HG02642 (cell line): ENCODE measurements around the gene SDHA.
A peak's percentile ranks its signal among the peaks of the same experiment; 100 is the strongest.
"Not testable (repeated sequence)": the region's sequence is repeated elsewhere in the genome, so short reads cannot be mapped to it uniquely, and the experiment has no call there.

Experiments used
- ATAC-seq: cut with Tn5 transposase; IDR thresholded peaks from one replicate; pipeline ENCODE4 v1.9.1; 2021; ENCODE audit warnings: mild to moderate bottlenecking; ENCODE audit not compliant: unreplicated experiment, poor library complexity

Gene SDHA

DNA sequence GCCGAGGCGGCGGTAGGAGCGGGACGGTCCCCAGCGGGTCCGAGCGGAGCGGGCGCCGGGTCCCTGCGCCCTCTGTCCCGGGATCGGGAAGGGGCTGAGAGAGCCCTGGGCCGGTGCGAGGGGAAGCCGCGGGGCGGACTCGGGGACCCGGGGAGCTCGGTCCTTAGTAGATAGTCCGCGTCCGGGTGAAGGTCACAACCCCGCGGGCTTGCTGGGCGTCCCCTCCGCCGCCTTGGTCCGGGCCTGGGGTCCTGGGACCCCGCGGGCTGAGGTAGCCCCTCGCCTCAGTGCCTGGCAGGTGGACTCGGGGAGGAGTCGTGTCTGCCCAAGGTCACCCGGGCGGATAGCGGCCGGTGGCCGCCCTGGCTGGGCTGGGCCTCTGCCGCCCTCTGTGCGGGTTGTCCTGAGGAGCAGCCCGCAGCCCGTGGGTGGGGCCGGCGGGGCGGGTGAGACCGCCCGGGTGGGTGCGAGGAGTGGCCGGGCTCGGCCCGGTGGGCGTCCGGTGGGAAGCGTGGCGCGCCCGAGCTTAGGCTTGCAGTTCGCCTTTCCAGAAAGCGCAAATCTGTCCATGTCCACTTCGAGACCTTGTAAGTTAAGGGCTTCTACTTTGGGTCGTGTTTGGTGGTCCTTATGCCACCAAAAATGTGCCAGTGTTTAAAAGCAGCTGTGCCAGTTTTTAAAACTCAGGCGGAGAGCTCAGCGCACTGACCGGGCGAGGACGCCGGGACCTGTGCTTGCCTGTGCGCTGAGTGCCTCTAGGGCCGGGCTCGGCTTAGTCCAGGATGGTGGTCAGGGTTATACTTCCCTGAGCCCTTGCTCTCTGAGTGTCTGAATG is 554 bp downstream of the SDHA start:
- peak; percentile 31 for ATAC-seq

DNA sequence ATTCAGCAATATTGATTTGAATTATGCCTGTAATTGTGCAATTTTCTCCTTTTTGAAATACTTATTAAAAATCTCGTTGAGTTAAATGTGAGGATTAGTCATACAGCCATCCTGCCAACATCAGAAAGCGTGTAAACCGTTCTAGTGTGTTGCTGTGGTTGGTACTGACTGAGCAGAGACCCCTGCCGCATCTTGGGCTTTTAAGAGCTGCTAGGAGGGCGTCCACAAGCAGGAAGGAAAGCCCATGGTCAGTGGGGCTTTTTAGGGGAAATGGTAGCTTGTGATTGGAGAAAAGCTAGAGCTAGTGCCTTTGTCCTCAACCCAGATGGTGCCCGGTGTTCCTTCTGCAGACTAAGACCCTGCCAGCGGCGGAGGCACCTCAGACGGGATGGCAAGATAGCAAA is 1.3 kb downstream of the SDHA start:
- ATAC-seq = no peak

DNA sequence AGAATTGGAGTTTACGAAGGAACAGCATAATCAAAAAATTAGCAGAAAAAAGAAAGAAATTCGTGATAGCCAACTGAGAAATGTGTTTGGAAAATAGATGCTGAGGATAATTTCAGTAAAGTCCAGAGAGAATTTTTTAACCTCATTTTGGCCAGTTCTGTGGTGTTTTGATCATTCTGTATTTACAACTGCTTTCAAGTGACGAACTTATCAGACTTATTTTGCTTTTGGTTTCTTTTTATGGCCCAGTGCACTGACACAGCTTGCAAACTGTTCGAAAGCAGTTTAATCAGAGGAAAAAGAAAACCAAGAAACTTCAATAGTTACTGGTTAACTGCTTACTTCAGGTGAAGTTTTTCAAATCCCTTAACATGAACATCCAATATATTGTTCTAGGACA is 1.9 kb downstream of the SDHA start:
- ATAC-seq = no peak

DNA sequence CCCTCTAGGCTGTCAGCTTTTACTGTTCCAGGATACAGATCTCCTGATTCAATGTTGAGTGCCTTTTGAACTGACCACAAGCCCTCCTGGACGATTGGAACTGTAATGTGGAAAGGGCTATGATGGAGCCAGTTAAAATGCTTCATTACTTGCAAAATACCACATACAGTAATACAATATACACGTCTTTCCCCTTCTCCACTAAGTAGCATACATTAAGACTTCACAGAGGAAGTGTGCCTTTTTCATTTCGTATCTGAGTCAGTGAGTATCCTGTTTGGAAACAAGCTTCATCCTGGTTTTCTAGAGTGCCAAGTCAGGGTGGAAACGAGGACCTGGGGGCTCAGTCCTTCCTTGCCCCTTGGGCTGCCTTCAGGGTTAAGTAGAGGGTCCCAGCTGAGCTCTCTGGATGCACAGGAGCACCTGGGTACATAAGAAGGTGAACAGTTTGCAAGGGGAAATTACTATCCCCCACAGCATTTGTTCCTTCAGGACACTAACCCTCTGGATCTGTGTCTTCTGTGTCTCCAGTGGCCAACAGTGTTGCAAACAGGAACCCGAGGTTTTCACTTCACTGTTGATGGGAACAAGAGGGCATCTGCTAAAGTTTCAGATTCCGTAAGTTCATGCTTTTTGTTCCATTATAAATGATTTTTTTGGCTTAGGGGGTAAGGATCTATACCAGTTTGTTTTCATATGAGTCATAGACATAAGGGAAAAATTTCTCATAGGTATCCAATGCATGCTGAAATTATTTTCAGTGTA is 5.0 kb downstream of the SDHA start:
- not testable (repeated sequence) for ATAC-seq

DNA sequence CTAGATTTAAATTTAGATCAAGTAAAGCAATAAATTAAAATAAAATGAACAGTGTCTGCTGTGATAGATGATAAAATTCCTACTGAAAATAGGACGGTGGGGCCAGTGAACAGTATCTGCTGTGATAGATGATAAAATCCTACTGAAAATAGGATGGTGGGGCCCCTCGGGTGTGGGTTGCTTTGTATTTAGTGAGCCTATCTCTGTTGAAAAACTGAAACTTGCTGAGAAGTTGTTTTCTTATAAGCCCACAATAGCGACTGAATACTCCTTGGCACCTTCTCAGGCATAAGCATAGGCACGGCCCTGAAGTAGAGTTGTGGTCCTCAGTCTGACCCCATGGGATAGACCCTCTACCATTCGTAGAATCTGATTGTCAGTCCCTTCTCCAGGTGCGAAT is 5.7 kb downstream of the SDHA start:
- no peak for ATAC-seq

DNA sequence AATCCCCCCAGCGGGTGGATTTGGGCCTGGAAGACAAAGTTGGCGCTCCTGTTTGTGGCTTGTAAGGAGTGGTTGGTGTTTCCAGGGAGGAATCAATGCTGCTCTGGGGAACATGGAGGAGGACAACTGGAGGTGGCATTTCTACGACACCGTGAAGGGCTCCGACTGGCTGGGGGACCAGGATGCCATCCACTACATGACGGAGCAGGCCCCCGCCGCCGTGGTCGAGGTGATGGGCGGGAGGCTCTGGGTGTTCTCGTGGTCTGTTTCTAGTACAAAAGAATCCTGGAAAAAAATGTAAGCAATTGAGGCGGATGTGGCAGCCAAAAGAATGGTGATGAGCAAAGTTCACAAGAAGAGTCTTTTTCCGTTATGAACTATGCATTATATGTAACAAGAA is 7.2 kb downstream of the SDHA start:
- ATAC-seq = no peak

DNA sequence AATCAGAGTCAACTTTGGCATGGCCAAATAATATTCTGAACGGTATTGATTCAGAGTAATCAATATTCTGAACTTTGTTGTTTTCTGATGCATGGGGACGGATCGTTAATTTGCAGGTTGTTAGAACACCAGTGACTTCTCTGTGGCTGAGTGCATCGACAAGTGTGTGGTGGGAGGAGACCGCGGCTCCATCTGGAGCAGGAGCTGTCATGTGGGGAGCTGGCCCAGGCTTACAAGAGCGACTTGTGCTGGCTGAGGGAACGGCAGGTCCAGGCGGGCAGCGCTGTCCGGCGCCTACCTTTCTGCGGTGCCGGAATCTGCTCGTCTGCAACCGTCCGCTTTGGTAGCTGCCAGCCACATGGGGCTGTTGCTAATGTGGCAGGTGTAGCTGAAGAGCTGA is 9.3 kb downstream of the SDHA start:
- not testable (repeated sequence) for ATAC-seq

DNA sequence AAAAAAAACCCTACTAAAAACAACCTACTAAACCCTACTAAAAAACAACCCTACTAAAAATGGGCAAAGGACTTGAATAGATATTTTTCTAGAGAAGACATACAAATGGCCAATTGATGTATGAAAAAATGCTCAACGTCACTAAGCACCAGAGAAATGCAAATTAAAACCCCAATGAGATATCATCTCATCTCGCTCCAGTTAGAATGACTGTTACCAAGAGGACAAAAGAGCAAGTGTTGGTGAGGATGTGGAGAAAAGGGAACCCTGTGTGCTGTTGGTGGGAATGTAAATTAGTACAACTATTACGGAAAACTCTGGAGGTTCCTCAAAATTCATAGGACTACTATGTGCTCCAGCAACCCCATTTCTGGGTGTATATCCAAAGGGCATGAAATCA is 10.8 kb downstream of the SDHA start:
- ATAC-seq = no peak

DNA sequence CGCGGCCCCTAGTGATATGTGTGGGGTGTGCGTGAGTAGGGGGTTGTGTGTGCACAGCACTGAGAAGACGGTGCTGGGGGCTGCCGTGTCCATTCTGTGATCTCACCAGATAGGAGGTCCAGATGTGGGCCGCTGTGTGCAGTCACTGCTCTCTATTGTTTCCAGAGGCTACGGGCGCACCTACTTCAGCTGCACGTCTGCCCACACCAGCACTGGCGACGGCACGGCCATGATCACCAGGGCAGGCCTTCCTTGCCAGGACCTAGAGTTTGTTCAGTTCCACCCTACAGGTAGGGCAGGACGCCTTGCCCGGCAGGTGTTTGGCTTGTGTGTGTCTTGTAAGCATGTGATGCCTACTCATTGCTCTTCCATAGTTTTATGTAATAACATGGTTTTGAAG is 12.6 kb downstream of the SDHA start:
- no peak for ATAC-seq

DNA sequence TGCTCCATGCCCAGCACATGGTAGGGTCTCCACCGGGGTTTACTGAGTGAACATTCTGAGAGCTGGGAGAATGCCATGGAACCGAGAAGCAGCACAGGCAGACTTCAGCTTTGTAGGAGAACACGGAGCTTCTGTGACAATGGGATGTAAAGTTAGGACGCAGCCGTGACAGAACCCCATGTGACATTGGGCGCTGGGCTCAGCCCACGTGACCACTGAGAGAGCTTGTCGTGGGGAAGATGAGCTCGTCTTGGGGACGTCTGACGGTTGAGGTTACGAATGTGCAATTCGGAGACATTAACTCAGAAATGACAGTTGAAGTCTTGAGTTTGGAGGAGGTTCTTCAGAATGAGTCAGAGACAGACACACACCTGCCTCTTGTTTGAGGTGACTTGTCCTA is 13.5 kb downstream of the SDHA start:
- no peak for ATAC-seq

DNA sequence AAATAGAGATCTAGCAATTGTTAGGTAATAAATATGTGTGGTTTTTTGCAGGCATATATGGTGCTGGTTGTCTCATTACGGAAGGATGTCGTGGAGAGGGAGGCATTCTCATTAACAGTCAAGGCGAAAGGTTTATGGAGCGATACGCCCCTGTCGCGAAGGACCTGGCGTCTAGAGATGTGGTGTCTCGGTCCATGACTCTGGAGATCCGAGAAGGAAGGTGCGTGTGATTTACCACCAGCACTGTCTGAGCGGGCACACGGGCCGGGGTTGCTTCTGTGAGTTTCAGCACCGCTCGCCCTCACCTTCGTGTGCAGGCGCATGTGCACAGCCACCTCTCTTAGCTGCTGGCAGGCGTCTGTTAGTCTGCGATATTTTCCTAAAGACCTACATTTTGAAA is 15.3 kb downstream of the SDHA start:
- not testable (repeated sequence) for ATAC-seq

DNA sequence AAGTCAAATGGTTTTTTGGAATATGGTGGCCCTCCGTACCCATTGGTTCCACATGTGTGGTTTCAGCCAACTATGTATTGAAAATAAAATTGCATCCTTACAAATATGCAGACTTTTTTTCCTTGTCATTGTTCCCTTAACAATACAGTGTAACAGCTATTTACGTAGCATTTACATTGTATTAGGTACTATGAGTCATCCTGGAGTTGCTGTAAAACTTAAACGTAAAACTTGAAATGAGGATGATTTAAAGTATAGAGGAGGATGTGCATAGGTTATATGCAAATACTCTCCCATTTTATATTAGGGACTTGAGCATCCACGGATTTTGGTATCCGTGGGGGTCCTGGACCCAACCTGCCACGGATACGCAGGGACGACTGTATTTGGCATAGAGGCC is 16.3 kb downstream of the SDHA start:
- no peak for ATAC-seq

DNA sequence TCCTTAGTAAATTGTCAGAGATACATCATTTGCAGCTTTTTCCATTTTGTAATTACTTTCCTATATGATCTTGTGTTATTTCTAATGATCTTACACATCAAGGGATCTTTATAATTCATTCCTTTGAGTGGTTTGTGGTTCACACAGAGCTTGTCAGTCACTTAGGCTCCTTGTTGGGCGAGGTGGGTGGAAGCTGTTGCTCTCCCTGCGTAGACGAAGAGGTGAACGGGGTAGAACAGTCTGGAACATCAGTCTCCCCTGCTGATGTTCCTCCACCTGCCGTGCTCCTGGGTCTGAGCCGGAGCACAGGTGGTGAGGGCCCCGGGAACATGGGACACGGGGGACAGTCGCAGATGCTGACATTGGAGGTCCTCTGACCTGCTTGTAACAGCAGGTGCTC is 17.4 kb downstream of the SDHA start:
- ATAC-seq = not testable (repeated sequence)

DNA sequence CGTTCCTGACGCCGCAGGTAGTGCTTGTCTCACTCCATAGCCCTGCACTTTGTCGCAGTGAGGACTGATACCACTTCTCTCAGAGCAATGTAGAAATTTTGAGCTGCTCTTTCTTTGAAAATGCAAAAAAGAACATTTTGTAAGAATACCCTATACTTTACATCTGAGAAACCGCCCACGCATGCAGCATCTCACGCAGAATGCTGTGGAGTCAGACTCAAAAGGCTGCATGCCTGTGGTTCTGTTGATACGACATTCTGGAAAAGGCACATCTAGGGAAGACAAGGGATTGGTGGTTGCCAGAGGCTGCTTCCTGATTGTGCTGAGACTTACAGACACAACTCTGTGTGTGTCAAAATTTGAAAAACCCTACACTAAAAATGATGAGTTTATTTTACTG is 19.8 kb downstream of the SDHA start:
- not testable (repeated sequence) for ATAC-seq

DNA sequence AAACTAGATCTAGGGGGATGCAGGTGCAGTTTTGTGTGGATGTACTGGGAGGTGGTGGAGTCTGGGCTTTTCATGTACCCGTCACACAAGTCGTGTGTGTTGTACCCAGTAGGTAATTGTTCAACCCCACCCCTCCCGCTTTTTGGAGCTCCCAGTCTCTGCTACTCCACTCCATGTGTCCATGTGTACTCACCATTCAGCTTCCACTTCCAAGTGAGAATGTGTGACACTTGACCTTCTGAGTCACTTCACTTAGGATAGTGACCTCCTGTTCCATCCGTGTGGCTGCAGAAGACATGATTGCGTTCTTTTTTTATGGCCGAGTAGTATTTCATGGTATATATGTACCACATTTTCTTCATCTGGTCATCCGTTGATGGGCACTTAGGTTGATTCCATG is 22.4 kb downstream of the SDHA start:
- not testable (repeated sequence) for ATAC-seq

DNA sequence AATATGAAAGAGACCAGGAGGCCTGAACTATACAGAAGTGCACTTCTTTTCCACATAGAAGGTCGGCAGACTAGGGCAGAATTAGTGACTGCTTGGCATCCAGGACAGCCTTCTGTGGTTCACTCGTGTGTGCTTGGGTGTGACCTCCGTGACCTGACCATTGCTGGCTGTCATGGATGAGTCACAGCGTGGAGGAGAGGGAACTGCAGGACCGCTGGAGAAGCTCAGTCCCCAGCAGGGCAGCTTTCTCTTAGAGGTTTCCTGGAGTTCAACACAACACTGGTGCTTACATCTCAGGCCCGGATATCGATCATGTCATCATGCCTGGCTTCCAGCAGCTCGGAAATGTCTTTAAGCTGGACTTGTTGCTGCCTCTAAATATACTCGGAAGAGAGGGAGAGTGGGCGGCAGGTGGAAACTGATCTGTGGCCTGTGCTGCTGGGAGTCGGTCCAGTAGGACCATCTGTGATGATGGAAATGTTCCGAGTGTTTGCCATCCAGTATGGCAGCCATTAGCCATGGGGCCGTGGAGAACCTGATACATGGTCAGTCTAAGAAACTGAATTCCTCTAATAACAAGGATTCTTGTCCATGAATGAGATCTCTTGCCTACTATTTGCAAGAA is 23.0 kb downstream of the SDHA start:
- ATAC-seq = not testable (repeated sequence)

DNA sequence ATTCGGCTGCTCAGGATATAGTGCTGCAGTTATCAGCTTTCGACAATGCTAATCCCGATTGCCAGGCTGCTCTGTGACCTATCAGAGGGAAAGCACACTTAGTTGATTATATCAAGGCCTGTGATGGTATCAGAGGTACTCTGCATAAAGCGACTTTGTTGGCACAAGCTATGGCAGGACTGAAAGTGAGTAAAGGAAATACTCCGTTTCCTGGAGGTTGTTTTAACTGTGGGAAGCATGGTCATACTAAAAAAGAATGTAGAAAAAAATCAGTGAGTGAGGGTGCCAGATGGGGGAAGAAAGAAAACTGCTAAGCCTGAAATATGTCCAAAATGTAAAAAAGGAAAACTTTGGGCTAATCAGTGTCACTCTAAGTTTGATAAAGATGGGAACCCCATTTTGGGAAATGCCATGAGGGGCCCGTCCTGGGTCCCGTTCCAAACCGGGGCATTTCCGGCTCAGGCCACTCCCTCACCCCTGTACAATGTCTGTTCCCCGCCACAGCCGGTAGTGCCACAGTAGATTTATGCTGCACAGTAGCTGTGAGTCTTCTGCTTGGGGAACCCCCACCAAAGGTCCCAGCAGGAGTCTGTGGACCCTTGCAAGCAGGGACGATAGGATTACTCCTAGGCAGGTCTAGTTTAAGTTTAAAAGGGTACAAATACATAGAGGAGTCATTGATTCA is 25.7 kb downstream of the SDHA start:
- ATAC-seq = not testable (repeated sequence)

DNA sequence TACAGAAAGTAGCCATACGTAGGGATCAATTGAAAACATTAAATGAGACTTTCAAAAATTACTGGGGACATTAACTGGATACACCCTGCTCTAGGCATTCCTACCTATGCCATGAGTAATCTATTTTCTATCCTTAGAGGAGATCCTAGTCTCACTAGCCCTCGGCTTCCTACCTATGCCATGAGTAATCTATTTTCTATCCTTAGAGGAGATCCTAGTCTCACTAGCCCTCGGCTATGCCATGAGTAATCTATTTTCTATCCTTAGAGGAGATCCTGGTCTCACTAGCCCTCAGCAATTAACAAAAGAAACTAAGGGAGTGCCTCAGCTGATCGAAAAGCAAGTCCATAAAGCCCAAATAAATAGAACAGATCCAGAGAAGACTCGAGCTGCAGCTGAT is 27.6 kb downstream of the SDHA start:
- not testable (repeated sequence) for ATAC-seq

DNA sequence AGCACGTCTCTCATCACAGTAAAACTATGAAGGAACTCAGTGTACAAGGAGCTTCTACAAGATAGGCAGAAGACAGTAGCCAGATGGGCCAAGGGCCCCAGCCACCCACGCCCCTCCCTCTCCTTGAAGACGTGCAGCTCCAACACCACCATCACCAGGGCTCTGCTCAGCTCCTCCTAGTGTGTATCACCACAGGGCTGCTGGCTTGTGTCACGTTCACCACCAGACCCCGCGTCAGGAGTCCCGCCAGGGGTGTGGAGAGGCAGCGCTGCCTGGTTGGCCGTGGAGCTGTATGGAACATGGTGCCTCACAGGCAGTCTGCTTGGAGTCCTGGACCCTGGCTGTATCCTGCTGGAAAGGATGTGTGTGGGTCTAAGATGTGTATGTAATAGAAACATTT is 32.3 kb downstream of the SDHA start:
- not testable (repeated sequence) for ATAC-seq

DNA sequence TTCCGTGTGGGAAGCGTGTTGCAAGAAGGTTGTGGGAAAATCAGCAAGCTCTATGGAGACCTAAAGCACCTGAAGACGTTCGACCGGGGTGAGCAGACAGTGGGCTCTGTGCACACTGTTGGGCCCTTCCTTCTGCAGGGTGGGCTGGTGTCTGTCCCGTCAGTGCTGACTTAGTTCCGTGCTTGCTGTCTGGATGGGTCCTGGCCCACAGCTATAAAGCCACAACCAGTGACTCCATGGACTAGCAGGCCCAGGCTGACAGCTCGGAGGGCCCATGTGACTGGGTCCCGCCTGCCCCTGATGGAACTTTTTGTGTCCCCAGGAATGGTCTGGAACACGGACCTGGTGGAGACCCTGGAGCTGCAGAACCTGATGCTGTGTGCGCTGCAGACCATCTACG is 32.9 kb downstream of the SDHA start:
- not testable (repeated sequence) for ATAC-seq

DNA sequence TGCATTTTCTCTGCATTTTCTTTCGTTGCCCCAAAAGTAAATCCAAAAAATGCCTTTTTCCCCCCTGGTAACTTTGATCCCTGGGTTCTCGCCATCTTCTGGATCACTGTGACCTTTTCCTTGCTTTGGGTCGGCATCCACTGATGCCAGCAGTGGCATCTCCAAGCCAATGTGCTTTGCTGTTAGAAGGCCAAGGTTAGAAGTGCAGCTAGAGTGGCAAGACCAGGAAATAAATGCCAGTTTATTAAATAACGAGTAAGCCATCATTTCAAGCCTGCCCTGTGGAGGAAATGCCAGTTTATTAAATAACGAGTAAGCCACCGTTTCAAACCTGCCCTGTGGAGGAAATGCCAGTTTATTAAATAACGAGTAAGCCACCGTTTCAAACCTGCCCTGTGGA is 33.4 kb downstream of the SDHA start:
- not testable (repeated sequence) for ATAC-seq
